SK-N-SH treated with all-trans-retinoic acid at 6 μM for 48 hours (cell line): ENCODE data around the gene UPK1A.
A peak's percentile ranks its signal among the peaks of the same experiment; 100 is the strongest.

Source experiments
- ATAC-seq: fragments of 200-7000 bp; cut with Tn5 transposase; 3 replicates; pipeline ENCODE4 v1.9.1; 2020; ENCODE audit warnings: mild to moderate bottlenecking, moderate library complexity
- ARNTL ChIP-seq: fragments of 450-650 bp; formaldehyde crosslinking; IDR thresholded peaks from 2 replicates; pipeline ENCODE4 v1.5.0; 2020; ENCODE audit warnings: low read depth, mild to moderate bottlenecking, moderate library complexity, borderline replicate concordance
- BACH2 ChIP-seq: fragments of 250-450 bp; sonication (Bioruptor Pico); IDR thresholded peaks from 2 replicates; pipeline ENCODE4 v1.9.0; 2021; ENCODE audit warnings: mild to moderate bottlenecking, borderline replicate concordance
- CREB5 ChIP-seq: fragments of 250-450 bp; sonication (Bioruptor Pico); IDR thresholded peaks from 2 replicates; pipeline ENCODE4 v1.5.1; 2020; ENCODE audit warnings: low read depth, mild to moderate bottlenecking, moderate library complexity
- CSDC2 ChIP-seq: fragments of 250-450 bp; sonication (Bioruptor Pico); IDR thresholded peaks from 2 replicates; pipeline ENCODE4 v1.5.0; 2020; ENCODE audit warnings: mild to moderate bottlenecking, moderate library complexity
- CSRNP3 ChIP-seq: fragments of 250-450 bp; sonication (Bioruptor Pico); IDR thresholded peaks from 2 replicates; pipeline ENCODE4 v1.5.1; 2021; ENCODE audit warnings: mild to moderate bottlenecking, moderate library complexity
- ISL1 ChIP-seq: fragments of 250-450 bp; sonication (Bioruptor Pico); IDR thresholded peaks from 2 replicates; pipeline ENCODE4 v2.1.2; 2022; ENCODE audit warnings: mild to moderate bottlenecking, moderate library complexity
- PPARA ChIP-seq: fragments of 250-450 bp; sonication (Bioruptor Pico); IDR thresholded peaks from 2 replicates; pipeline ENCODE4 v1.5.0; 2020; ENCODE audit warnings: mild to moderate bottlenecking, borderline replicate concordance
- SNAI2 ChIP-seq: fragments of 250-450 bp; sonication (Bioruptor Pico); IDR thresholded peaks from 2 replicates; pipeline ENCODE4 v1.5.0; 2020; ENCODE audit warnings: mild to moderate bottlenecking, moderate library complexity
- TCF4 ChIP-seq: fragments of 250-450 bp; sonication (Bioruptor Pico); IDR thresholded peaks from 2 replicates; pipeline ENCODE4 v1.8.0; 2021; ENCODE audit warnings: mild to moderate bottlenecking, moderate library complexity, borderline replicate concordance
- TSHZ2 ChIP-seq: fragments of 250-450 bp; sonication (Bioruptor Pico); IDR thresholded peaks from 2 replicates; pipeline ENCODE4 v1.5.0; 2020; ENCODE audit warnings: mild to moderate bottlenecking, moderate library complexity
- ZC3H10 ChIP-seq: fragments of 250-450 bp; sonication (Bioruptor Pico); IDR thresholded peaks from 2 replicates; pipeline ENCODE4 v1.5.1; 2021; ENCODE audit warnings: mild to moderate bottlenecking, moderate library complexity
- ZFP30 ChIP-seq: fragments of 450-650 bp; formaldehyde crosslinking; IDR thresholded peaks from 2 replicates; pipeline ENCODE4 v1.5.0; 2022; ENCODE audit warnings: mild to moderate bottlenecking, moderate library complexity
- ZNF565 ChIP-seq: fragments of 450-650 bp; formaldehyde crosslinking; conservative IDR thresholded peaks from 2 replicates; pipeline ENCODE4 v1.5.0; 2020; ENCODE audit warnings: low read depth, mild to moderate bottlenecking, moderate library complexity
- ZNF70 ChIP-seq: fragments of 450-650 bp; formaldehyde crosslinking; IDR thresholded peaks from 2 replicates; pipeline ENCODE4 v1.5.0; 2020; ENCODE audit warnings: mild to moderate bottlenecking, moderate library complexity
- TF ChIP-seq, protein P1 (sequence below): fragments of 250-450 bp; sonication (Bioruptor Pico); IDR thresholded peaks from 2 replicates; pipeline ENCODE4 v1.8.0; 2021; ENCODE audit warnings: low read depth, mild to moderate bottlenecking, moderate library complexity, borderline replicate concordance

Gene UPK1A

GRCh38 chr19:35693835-35694599 lies 27.7 kb downstream of the UPK1A start:
- no peak for TF ChIP-seq CSRNP3 (CRISPR knock-in tag)
- TF ChIP-seq SNAI2, result no peak
- no peak for TF ChIP-seq TCF4 (CRISPR knock-in tag)
- no peak for TF ChIP-seq TSHZ2
- TF ChIP-seq ZC3H10, result no peak
- no peak for TF ChIP-seq PPARA (CRISPR knock-in tag)
- TF ChIP-seq BACH2 (CRISPR knock-in tag), result no peak
- TF ChIP-seq ZNF70 (CRISPR knock-in tag), result no peak; the same call in 1 of the 2 replicates
- TF ChIP-seq ARNTL, result no peak
- TF ChIP-seq, protein P1, sequence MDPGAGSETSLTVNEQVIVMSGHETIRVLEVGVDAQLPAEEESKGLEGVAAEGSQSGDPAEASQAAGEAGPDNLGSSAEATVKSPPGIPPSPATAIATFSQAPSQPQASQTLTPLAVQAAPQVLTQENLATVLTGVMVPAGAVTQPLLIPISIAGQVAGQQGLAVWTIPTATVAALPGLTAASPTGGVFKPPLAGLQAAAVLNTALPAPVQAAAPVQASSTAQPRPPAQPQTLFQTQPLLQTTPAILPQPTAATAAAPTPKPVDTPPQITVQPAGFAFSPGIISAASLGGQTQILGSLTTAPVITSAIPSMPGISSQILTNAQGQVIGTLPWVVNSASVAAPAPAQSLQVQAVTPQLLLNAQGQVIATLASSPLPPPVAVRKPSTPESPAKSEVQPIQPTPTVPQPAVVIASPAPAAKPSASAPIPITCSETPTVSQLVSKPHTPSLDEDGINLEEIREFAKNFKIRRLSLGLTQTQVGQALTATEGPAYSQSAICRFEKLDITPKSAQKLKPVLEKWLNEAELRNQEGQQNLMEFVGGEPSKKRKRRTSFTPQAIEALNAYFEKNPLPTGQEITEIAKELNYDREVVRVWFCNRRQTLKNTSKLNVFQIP, result no peak
- TF ChIP-seq CREB5 (CRISPR knock-in tag), result no peak
- no peak for TF ChIP-seq CSDC2 (CRISPR knock-in tag)
- ATAC-seq, result peak; percentile 99

DNA sequence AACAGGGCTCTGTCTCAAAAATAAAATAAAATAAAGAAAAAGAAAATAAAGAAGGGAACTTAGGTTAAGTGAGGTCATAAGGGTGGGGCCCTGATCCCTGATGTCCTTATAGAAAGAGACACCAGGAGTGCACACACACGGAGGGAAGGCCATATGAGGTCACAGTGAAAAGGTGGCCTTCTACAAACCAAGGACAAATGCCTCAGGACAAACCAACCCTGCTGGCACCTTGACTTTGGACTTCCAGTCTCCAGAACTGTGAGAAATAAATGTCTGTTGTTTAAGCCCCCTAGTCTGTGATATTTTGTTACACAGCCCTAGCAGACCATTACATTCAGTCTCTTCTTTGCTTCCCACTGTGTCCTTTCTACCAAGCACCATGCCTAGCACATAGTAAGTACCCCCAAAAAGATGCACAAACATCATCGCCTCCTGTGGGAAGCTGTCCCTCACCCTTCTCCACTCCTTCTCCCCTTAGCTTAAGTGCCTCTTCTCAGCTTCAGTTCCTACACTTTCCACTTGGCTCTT lies 29.6 kb downstream of the UPK1A start:
- TF ChIP-seq ZNF70 (CRISPR knock-in tag) (no peak), ISL1 (no peak), PPARA (CRISPR knock-in tag) (no peak)

DNA sequence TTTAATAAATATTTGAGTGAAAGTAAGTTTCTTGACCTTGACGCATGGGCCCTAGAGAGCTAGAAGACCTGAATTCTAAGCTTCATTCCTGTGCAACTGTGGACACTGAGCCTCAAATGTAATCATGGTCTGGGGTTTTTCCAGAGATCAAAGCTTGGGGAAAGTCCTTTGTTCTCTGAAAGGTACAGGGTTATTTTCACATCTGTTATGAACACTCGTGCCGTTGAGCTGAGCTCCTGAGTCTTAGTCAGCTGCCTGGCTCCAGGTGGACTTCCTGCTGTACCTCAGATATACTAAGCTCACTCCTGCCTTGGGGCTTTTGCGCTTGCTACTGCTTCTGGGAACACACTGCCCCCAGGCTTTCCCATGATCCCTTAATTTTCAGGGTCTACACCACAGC lies 30.5 kb downstream of the UPK1A start:
- ATAC-seq, result no peak

More for the DNA sequence above, 29.6 kb downstream of the UPK1A start:
- no peak for ATAC-seq

More for the DNA sequence above, 30.5 kb downstream of the UPK1A start:
- TF ChIP-seq ZFP30 (no peak), TSHZ2 (no peak), ZNF565 (no peak), BACH2 (CRISPR knock-in tag) (no peak)
